Upper lobe of left lung (tissue), 6 donors: ENCODE data around the gene WDTC1. TPM values are rescaled to one million over a fixed set of nuclear protein-coding genes. Genes with fewer than 3 reads are reported as not detected.
A peak's percentile ranks its signal among the peaks of the same experiment; 100 is the strongest.

Experiments used
- ATAC-seq, 2 donors: fragments of 200-7000 bp; cut with Tn5 transposase; one replicate each; pipeline ENCODE4 v1.9.1; 2022; ENCODE audit warnings: mild to moderate bottlenecking in 2 of 2, moderate library complexity in 2 of 2; ENCODE audit not compliant: low FRiP score in 2 of 2
- DNase-seq, 2 donors: peaks; one replicate each; pipeline ENCODE4 v3.0.0-alpha.2; 2019 to 2020
- H3K27ac ChIP-seq, 4 donors: fragments of 200-600 bp; sonication (generic); one replicate each; pipeline ENCODE4 v1.5.1; 2016 to 2019
- H3K27me3 ChIP-seq, 4 donors: fragments of 200-600 bp; sonication (generic); one replicate each; pipeline ENCODE4 v1.5.1; 2017 to 2019
- H3K36me3 ChIP-seq, 4 donors: fragments of 200-600 bp; sonication (generic); one replicate each; pipeline ENCODE4 v1.5.1; 2016 to 2019
- H3K4me1 ChIP-seq, 4 donors: fragments of 200-600 bp; sonication (generic); one replicate each; pipeline ENCODE4 v1.5.1; 2018 to 2019
- H3K4me3 ChIP-seq, 4 donors: fragments of 200-600 bp; sonication (generic); one replicate each; pipeline ENCODE4 v1.5.1; 2017 to 2019; ENCODE audit warnings: mild to moderate bottlenecking in 2 of 4, moderate library complexity in 1 of 4
- H3K9me3 ChIP-seq, 4 donors: fragments of 200-600 bp; sonication (generic); one replicate each; pipeline ENCODE4 v1.5.1; 2018 to 2019
- CTCF ChIP-seq, 6 experiments: fragments of 450-650 bp in 4 of 6; fragments of 200-600 bp in 2 of 6; sonication (generic) in 2 of 6; IDR thresholded peaks; one replicate each; pipeline ENCODE4 v1.5.1; 2016 to 2019; ENCODE audit warnings: antibody characterized with exemption in 6 of 6
- EP300 ChIP-seq, 4 donors: sonication (generic); formaldehyde crosslinking; IDR thresholded peaks; one replicate each; pipeline ENCODE4 v1.5.1; 2017; ENCODE audit warnings: antibody characterized with exemption in 4 of 4, control low read depth in 2 of 4
- POLR2A ChIP-seq, 4 donors: fragments of 450-650 bp; IDR thresholded peaks; one replicate each; pipeline ENCODE4 v1.5.1; 2016 to 2017; ENCODE audit warnings: antibody characterized with exemption in 4 of 4, mild to moderate bottlenecking in 2 of 4
- POLR2AphosphoS5 ChIP-seq, 2 donors: sonication (generic); formaldehyde crosslinking; IDR thresholded peaks; one replicate each; pipeline ENCODE4 v1.5.1; 2017; ENCODE audit warnings: antibody characterized with exemption in 2 of 2
- WGBS, 2 donors: methylation state at CpG; one replicate each; pipeline ENCODE4 v1.1.5; 2017 to 2018; 5-methylcytosine and 5-hydroxymethylcytosine counted together
- total RNA-seq, 6 donors: library from RNA; depleted of rRNA in 4 of 6; stranded (reverse); fragments of >200 nt in 4 of 6; gene quantifications; one replicate each; pipeline versions ENCODE4 v1.1.0 to v1.2.1, GENCODE V29; 2016 to 2021
- donor health status: DM: no; HTN: no; CAD: no; lungs with moderate emphysema.
- donor health status: DM: no; HTN: yes; CAD: no; lungs with severe emphysema.

Gene WDTC1
- total RNA-seq, 6 donors from 2014 or later: 43.5 to 75.0 (median 51.8) TPM

DNA sequence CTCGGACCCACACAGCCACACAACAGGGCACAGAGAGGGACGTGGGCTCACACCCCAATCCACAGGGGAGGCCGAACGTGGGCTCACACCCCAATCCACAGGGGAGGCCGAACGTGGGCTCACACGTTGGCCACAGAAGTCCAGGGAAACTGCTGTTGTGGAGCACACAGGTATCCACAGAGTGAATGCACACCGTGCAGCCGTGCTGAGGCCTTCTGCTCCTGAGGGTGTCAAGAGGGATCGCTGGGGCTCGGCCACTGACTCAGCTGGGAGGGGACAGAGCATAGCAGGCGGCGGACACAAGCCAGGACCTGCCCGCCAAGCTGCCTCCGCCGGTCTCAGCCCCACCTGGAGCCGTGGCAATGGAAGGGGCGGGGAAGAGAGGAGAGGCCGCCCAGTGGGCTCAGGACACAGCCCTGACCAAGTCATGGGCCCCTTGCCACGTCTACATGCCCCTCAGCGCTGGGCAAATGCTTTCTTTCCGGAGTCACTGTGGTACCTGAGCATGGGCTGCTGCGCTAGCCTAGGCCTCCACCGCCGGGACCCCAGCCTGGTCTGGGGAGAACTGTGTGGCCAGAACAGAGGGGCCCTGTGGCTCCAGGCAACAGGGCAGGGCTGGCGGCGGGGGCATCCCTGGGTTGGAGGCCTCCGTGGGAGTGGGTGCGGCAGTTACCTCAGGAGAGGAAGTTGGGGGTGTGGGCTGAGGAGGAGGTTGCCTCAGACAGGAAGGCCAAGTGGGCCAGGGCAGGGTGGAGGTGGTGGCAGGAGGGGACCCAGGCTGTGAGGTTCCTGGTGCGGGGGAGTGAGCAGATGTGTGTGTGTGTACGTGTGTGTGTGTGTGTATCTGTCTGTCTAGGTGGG, 108.6 kb downstream of the WDTC1 start:
- DNase-seq: peak; percentile 83 to 87
- TF ChIP-seq POLR2A (IDR thresholded peaks at IDR 0.05) (peak in 2 of 4 donors; percentile 3 to 42), CTCF (IDR thresholded peaks at IDR 0.05) (no peak), EP300 (IDR thresholded peaks at IDR 0.05) (no peak), POLR2AphosphoS5 (IDR thresholded peaks at IDR 0.05) (peak; percentile 13 to 41)
- ATAC-seq: peak; percentile 49 to 72
- H3K9me3 ChIP-seq: no peaks in the 10 kb centered on the region
- peak overlapping the region; percentile 35 to 57 (median 47) for H3K4me3 ChIP-seq
- WGBS, 2 donors: 38 to 41% methylated on average over 18 to 23 of the region's 31 CpGs
- peak overlapping the region; percentile 68 to 91 (median 89) for H3K27ac ChIP-seq
- H3K27me3 ChIP-seq: no peaks in the 10 kb centered on the region
- peaks cover 5 to 33% (median 24%) of the 10 kb centered on the region in 4 donors for H3K4me1 ChIP-seq
- H3K36me3 ChIP-seq: peaks cover 0 to 3% (median 0%) of the 10 kb centered on the region in 4 donors

- peaks cover 5 to 35% (median 25%) of the 10 kb centered on the region in 4 donors for H3K4me1 ChIP-seq
- DNase-seq: no peak
- no peaks in the 10 kb centered on the region for H3K27me3 ChIP-seq
- H3K27ac ChIP-seq: peak overlapping the region; percentile 68 to 91 (median 89)
- TF ChIP-seq POLR2AphosphoS5 (IDR thresholded peaks at IDR 0.05) (no peak), CTCF (IDR thresholded peaks at IDR 0.05) (no peak), POLR2A (IDR thresholded peaks at IDR 0.05) (no peak), EP300 (IDR thresholded peaks at IDR 0.05) (no peak)
- ATAC-seq: no peak
- H3K9me3 ChIP-seq: no peaks in the 10 kb centered on the region
- WGBS, 2 donors: 46 to 51% methylated on average over 5 of the region's 5 CpGs
- H3K4me3 ChIP-seq: peak overlapping the region in 3 of 4 donors; percentile 40 to 57 (median 54)
- peaks cover 0 to 1% (median 0%) of the 10 kb centered on the region in 4 donors for H3K36me3 ChIP-seq
Observed at GRCh38 chr1:27343639-27344025, 109.2 kb downstream of the WDTC1 start.

GRCh38 chr1:27345272-27345671, 110.8 kb downstream of the WDTC1 start:
- DNase-seq (peak in 1 of 2 donors; percentile 73), ATAC-seq (no peak)
- Histone ChIP-seq H3K27me3 (no peaks in the 10 kb centered on the region), H3K9me3 (no peaks in the 10 kb centered on the region), H3K36me3 (peaks cover 0 to 2% (median 0%) of the 10 kb centered on the region in 4 donors), H3K4me3 (no peak overlapping the region), H3K4me1 (peaks cover 17 to 50% (median 42%) of the 10 kb centered on the region in 4 donors), H3K27ac (no peak overlapping the region)
- 88 to 90% methylated on average over 11 to 12 of the region's 12 CpGs for WGBS, 2 donors
- TF ChIP-seq POLR2A (IDR thresholded peaks at IDR 0.05) (no peak), CTCF (IDR thresholded peaks at IDR 0.05) (no peak), EP300 (IDR thresholded peaks at IDR 0.05) (no peak), POLR2AphosphoS5 (IDR thresholded peaks at IDR 0.05) (no peak)

GRCh38 chr1:27346357-27346756, 111.9 kb downstream of the WDTC1 start:
- Histone ChIP-seq H3K4me3 (no peak overlapping the region), H3K4me1 (peaks cover 24 to 58% (median 49%) of the 10 kb centered on the region in 4 donors), H3K36me3 (peaks cover 0 to 9% (median 1%) of the 10 kb centered on the region in 4 donors), H3K27me3 (no peaks in the 10 kb centered on the region), H3K27ac (no peak overlapping the region), H3K9me3 (no peaks in the 10 kb centered on the region)
- ATAC-seq (no peak), DNase-seq (no peak)
- WGBS, 2 donors: 89 to 91% methylated on average over 7 to 8 of the region's 8 CpGs
- TF ChIP-seq POLR2A (IDR thresholded peaks at IDR 0.05) (no peak), CTCF (IDR thresholded peaks at IDR 0.05) (no peak)
